T-helper 2 cell treated with Interferon-gamma antibody and Interleukin-4, amounts not matched to agents 5 μg/mL and 100 μg/mL, for 36 hours (primary cell): ENCODE results near the gene IDE.

Experiments used
- DNase-seq: peaks from one replicate; pipeline ENCODE4 v3.0.0; 2021; ENCODE audit warnings: low spot score
- H3K27ac Mint-ChIP-seq: one replicate; pipeline ENCODE4 v1.8.0; 2021; ENCODE audit warnings: mild to moderate bottlenecking, mixed read lengths
- H3K27me3 Mint-ChIP-seq: one replicate; pipeline ENCODE4 v1.8.0; 2021; ENCODE audit warnings: low read depth, mixed read lengths
- H3K36me3 Mint-ChIP-seq: one replicate; pipeline ENCODE4 v1.8.0; 2021; ENCODE audit warnings: low read depth, mixed read lengths
- H3K4me1 Mint-ChIP-seq: one replicate; pipeline ENCODE4 v1.8.0; 2021; ENCODE audit warnings: low read depth, mixed read lengths
- H3K4me3 Mint-ChIP-seq: one replicate; pipeline ENCODE4 v1.8.0; 2022; ENCODE audit warnings: mild to moderate bottlenecking, moderate library complexity, mixed read lengths
- H3K9me3 Mint-ChIP-seq: one replicate; pipeline ENCODE4 v1.8.0; 2021; ENCODE audit warnings: mixed read lengths

Gene IDE

GRCh38 chr10:92544296-92544695, 29.6 kb downstream of the IDE start:
- Mint-ChIP-seq H3K27ac (no peak overlapping the region), H3K4me1 (peaks cover 14% of the 10 kb centered on the region), H3K36me3 (peaks cover 7% of the 10 kb centered on the region), H3K9me3 (no peaks in the 10 kb centered on the region), H3K4me3 (peak overlapping the region; percentile 47), H3K27me3 (no peaks in the 10 kb centered on the region)
- peak; percentile 18 for DNase-seq

GRCh38 chr10:92542458-92542857, 31.4 kb downstream of the IDE start:
- Mint-ChIP-seq H3K4me1 (peaks cover 23% of the 10 kb centered on the region), H3K9me3 (no peaks in the 10 kb centered on the region), H3K36me3 (peaks cover 8% of the 10 kb centered on the region), H3K27me3 (no peaks in the 10 kb centered on the region), H3K4me3 (no peak overlapping the region), H3K27ac (no peak overlapping the region)
- no peak for DNase-seq

- no peak overlapping the region for H3K4me3 Mint-ChIP-seq
Measured at GRCh38 chr10:92541583-92541982, 32.3 kb downstream of the IDE start.

GRCh38 chr10:92538231-92538958, 35.5 kb downstream of the IDE start:
- no peaks in the 10 kb centered on the region for H3K27me3 Mint-ChIP-seq

More at GRCh38 chr10:92541583-92541982, 32.3 kb downstream of the IDE start:
- H3K9me3 Mint-ChIP-seq, result no peaks in the 10 kb centered on the region
- no peaks in the 10 kb centered on the region for H3K27me3 Mint-ChIP-seq
- DNase-seq, result no peak
- H3K4me1 Mint-ChIP-seq, result peaks cover 23% of the 10 kb centered on the region
- no peak overlapping the region for H3K27ac Mint-ChIP-seq
- H3K36me3 Mint-ChIP-seq, result peaks cover 10% of the 10 kb centered on the region

GRCh38 chr10:92530891-92531535, 42.9 kb downstream of the IDE start:
- DNase-seq, result no peak
- Mint-ChIP-seq H3K4me1 (no peaks in the 10 kb centered on the region), H3K27ac (no peak overlapping the region), H3K4me3 (no peak overlapping the region), H3K9me3 (no peaks in the 10 kb centered on the region), H3K27me3 (no peaks in the 10 kb centered on the region), H3K36me3 (peaks cover 15% of the 10 kb centered on the region)

More at GRCh38 chr10:92538231-92538958, 35.5 kb downstream of the IDE start:
- Mint-ChIP-seq H3K36me3 (peaks cover 16% of the 10 kb centered on the region), H3K27ac (no peak overlapping the region), H3K4me3 (no peak overlapping the region), H3K4me1 (peaks cover 13% of the 10 kb centered on the region), H3K9me3 (no peaks in the 10 kb centered on the region)
- DNase-seq, result no peak

- H3K4me3 Mint-ChIP-seq, result no peak overlapping the region
- no peaks in the 10 kb centered on the region for H3K27me3 Mint-ChIP-seq
- DNase-seq, result no peak
- H3K27ac Mint-ChIP-seq, result no peak overlapping the region
- no peaks in the 10 kb centered on the region for H3K4me1 Mint-ChIP-seq
- H3K9me3 Mint-ChIP-seq, result no peaks in the 10 kb centered on the region
- peaks cover 15% of the 10 kb centered on the region for H3K36me3 Mint-ChIP-seq
Measured at GRCh38 chr10:92530421-92530820, 43.5 kb downstream of the IDE start.

GRCh38 chr10:92527716-92528115, 46.2 kb downstream of the IDE start:
- H3K27ac Mint-ChIP-seq, result no peak overlapping the region
- no peaks in the 10 kb centered on the region for H3K27me3 Mint-ChIP-seq
- H3K4me3 Mint-ChIP-seq, result no peak overlapping the region
- H3K9me3 Mint-ChIP-seq, result no peaks in the 10 kb centered on the region
- H3K36me3 Mint-ChIP-seq, result peaks cover 7% of the 10 kb centered on the region
- peaks cover 2% of the 10 kb centered on the region for H3K4me1 Mint-ChIP-seq
- DNase-seq, result no peak

GRCh38 chr10:92523639-92524038, 50.3 kb downstream of the IDE start:
- Mint-ChIP-seq H3K4me3 (no peak overlapping the region), H3K9me3 (no peaks in the 10 kb centered on the region), H3K27me3 (no peaks in the 10 kb centered on the region), H3K4me1 (peaks cover 2% of the 10 kb centered on the region), H3K27ac (no peak overlapping the region), H3K36me3 (peaks cover 4% of the 10 kb centered on the region)
- DNase-seq, result no peak

GRCh38 chr10:92517034-92517655, 56.7 kb downstream of the IDE start:
- H3K27ac Mint-ChIP-seq, result no peak overlapping the region
- H3K36me3 Mint-ChIP-seq, result peaks cover 6% of the 10 kb centered on the region
- DNase-seq, result peak; percentile 39
- H3K9me3 Mint-ChIP-seq, result no peaks in the 10 kb centered on the region
- no peaks in the 10 kb centered on the region for H3K27me3 Mint-ChIP-seq
- H3K4me1 Mint-ChIP-seq, result peaks cover 6% of the 10 kb centered on the region
- H3K4me3 Mint-ChIP-seq, result no peak overlapping the region

GRCh38 chr10:92508866-92509265, 65.0 kb downstream of the IDE start:
- H3K9me3 Mint-ChIP-seq, result no peaks in the 10 kb centered on the region
- H3K4me1 Mint-ChIP-seq, result no peaks in the 10 kb centered on the region
- no peak for DNase-seq
- no peaks in the 10 kb centered on the region for H3K27me3 Mint-ChIP-seq
- no peak overlapping the region for H3K4me3 Mint-ChIP-seq
- H3K36me3 Mint-ChIP-seq, result peaks cover 20% of the 10 kb centered on the region
- H3K27ac Mint-ChIP-seq, result no peak overlapping the region

- no peak overlapping the region for H3K4me3 Mint-ChIP-seq
- H3K27me3 Mint-ChIP-seq, result no peaks in the 10 kb centered on the region
- no peaks in the 10 kb centered on the region for H3K9me3 Mint-ChIP-seq
- no peaks in the 10 kb centered on the region for H3K4me1 Mint-ChIP-seq
- H3K36me3 Mint-ChIP-seq, result peaks cover 16% of the 10 kb centered on the region
- H3K27ac Mint-ChIP-seq, result no peak overlapping the region
- no peak for DNase-seq
Measured at GRCh38 chr10:92506336-92506735, 67.6 kb downstream of the IDE start.

GRCh38 chr10:92505044-92505443, 68.8 kb downstream of the IDE start:
- DNase-seq, result no peak

GRCh38 chr10:92502296-92502808, 71.5 kb downstream of the IDE start:
- Mint-ChIP-seq H3K27me3 (no peaks in the 10 kb centered on the region), H3K27ac (no peak overlapping the region), H3K36me3 (peaks cover 14% of the 10 kb centered on the region), H3K4me1 (no peaks in the 10 kb centered on the region), H3K9me3 (no peaks in the 10 kb centered on the region), H3K4me3 (no peak overlapping the region)
- DNase-seq, result no peak

More at GRCh38 chr10:92505044-92505443, 68.8 kb downstream of the IDE start:
- H3K36me3 Mint-ChIP-seq, result peaks cover 24% of the 10 kb centered on the region
- H3K4me3 Mint-ChIP-seq, result no peak overlapping the region
- H3K27ac Mint-ChIP-seq, result no peak overlapping the region
- H3K27me3 Mint-ChIP-seq, result no peaks in the 10 kb centered on the region
- H3K4me1 Mint-ChIP-seq, result no peaks in the 10 kb centered on the region
- no peaks in the 10 kb centered on the region for H3K9me3 Mint-ChIP-seq

- Mint-ChIP-seq H3K4me1 (no peaks in the 10 kb centered on the region), H3K27ac (no peak overlapping the region), H3K9me3 (no peaks in the 10 kb centered on the region), H3K36me3 (peaks cover 25% of the 10 kb centered on the region), H3K4me3 (no peak overlapping the region), H3K27me3 (no peaks in the 10 kb centered on the region)
- DNase-seq, result no peak
Measured at GRCh38 chr10:92493362-92493761, 80.5 kb downstream of the IDE start.
